K562 treated with DMSO at 1 percent for 4 hours (cell line): ENCODE data around the gene C3orf85. TPM values are rescaled to one million over a fixed set of nuclear protein-coding genes. Genes with fewer than 3 reads are reported as not detected.

Source experiments
- total RNA-seq: library from RNA; unstranded; fragments of 300-600 nt; gene quantifications from 2 replicates; pipeline ENCODE4 v1.2.3, GENCODE V29; 2022; ENCODE audit not compliant: insufficient read depth

Gene C3orf85
- not detected in 2 replicates for total RNA-seq

DNA sequence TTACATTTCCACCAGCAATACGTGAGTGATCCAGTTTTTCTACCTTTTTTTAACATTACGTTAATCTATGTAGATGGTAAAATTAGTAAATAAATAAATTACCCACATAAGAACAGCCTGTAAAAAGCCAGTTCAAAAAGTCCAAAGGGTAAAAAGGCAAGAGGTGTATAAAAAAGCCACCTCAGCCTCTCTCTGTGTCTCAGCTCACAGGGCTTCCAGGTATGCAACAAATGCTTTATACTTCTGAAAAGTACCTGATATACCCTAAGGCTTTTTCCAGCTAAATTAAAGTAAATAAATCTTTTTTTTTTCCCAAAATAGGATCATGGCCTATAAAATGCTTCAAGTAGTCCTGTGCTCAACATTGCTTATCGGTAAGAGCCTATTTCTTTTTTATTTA, at the start of gene C3orf85:
TSS of gene C3orf85 (plus strand) at position 197 of the 400 bp plus-strand sequence. CDS start at position 326, 129 bp downstream.

DNA sequence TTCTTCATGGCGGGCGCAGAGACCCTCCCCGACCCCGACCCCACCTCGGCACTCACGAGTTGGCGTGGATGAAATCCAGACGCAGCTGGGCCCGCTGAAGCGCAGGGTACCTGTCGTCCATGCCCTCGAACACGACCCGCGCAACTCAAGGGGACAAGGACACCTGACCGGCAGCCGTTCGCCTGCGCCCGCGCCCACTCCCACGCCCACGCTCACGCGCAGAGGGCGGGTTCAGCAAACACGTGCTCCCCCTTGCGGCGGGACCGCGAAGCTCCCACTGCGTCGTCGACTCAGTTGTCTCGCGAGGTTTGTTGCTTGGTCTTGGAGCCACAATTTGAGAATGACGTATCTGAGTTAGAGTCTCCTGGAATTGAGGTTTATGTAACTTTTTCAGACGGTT, 18.6 kb upstream of the C3orf85 start, which contains the start of gene MORC1:
TSS of gene MORC1 (minus strand) at position 196 of the 400 bp plus-strand sequence. CDS start at position 121, 75 bp downstream.

Other genes with a start within 250 kb of the C3orf85 start
- not detected in 2 replicates for gene GUCA1C, start 182.8 kb upstream of the C3orf85 start, total RNA-seq
- gene MORC1, start 18.6 kb upstream of the C3orf85 start, total RNA-seq, result 0.59 and 1.2 TPM in 2 replicates
- not detected in 2 replicates for gene DPPA2, start 179.8 kb downstream of the C3orf85 start, total RNA-seq
- not detected in 2 replicates for gene DPPA4, start 200.8 kb downstream of the C3orf85 start, total RNA-seq